Inflammatory macrophage treated with lipopolysaccharide for 4 hours (primary cell): Measurements from ENCODE around the gene PRKCA.

Experiments
- DNase-seq: peaks from one replicate; pipeline ENCODE4 v3.0.0-alpha.2; 2020

The PRKCA gene

DNA sequence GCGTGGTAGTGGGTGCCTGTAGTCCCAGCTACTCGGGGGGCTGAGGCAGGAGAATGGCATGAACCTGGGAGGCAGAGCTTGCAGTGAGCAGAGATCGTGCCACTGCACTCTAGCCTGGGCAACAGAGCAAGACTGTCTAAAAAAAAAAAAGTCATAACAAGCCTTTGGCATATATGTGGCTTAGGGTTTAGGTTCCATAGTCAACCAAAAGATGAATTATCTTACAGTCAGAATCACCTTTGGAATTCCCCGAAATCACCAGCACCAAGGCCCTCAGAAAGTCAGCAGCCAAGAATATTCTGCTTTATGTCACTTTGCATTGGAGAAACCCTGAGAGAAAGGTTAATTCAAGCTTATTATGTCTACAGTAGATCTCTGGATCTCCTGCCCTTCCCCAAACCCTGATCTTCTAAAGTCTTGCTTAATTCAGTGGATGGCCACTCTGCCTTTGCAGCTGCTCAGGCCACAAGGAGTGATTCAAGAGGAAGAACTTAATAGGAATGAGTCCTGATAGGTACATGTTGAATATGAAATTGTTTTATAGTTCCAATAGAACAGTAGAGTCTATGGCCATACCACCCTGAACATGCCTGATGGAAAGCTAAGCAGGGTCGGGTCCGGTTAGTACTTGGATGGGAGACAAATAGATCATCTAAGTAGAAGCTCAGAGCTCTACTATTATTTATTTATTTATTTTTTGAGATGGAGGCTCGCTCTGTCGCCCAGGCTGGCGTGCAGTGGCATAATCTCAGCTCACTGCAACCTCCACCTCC lies 336.5 kb downstream of the PRKCA start:
- DNase-seq, result no peak

DNA sequence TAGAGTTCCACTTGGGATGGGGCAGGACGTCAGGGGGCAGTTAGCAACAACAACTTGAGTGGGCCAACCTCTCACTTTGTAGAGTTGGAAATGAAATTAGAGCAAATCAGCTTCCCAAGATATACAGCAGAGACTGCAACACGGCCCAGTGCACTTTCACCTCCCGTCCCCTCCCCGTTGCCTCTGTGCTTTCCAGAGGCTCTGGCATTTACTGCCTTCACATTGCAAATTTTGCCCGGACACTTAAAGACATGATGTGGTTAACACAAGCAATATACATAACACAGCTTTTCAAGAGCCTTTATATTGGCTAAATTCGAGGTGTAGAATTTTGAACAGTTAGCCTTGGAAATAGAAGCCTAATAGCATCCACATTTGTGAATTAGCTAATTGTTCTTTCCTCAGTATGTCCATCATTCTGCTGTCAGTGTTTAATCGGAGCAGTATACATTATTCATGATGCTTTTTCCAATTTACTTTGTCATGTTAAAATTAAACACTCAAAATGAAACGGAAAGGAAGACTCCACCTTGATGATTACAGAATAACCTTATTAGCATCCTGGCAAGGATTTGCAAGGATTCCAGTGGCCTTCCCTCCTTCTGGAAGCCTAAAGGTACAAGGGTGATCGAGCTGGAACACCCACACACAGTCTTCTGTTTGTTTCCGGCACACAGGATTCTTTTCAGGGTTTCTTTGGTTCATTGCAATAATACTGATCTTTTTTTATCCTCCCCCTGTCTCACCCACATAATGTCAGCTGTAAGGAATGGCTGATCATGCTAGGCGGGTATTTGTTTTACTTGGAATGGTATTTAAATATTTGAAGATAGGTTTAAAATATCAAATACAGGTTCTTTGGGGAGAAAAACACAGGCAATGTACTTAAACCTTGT lies 341.6 kb downstream of the PRKCA start:
- no peak for DNase-seq

DNA sequence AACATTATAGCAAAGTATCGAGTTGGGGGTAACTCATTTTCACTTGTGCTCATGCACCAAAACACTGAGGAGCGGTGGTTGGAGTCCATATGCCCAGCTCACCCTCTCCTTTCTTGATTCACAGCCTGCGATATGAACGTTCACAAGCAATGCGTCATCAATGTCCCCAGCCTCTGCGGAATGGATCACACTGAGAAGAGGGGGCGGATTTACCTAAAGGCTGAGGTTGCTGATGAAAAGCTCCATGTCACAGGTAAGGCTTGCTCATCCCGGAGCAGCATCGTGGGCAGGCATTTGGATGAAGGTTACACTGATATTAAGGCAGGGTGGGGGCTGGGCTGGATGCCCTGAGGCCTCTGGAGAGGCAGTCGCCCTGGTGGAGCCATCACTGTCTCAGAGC lies 342.8 kb downstream of the PRKCA start:
- no peak for DNase-seq

DNA sequence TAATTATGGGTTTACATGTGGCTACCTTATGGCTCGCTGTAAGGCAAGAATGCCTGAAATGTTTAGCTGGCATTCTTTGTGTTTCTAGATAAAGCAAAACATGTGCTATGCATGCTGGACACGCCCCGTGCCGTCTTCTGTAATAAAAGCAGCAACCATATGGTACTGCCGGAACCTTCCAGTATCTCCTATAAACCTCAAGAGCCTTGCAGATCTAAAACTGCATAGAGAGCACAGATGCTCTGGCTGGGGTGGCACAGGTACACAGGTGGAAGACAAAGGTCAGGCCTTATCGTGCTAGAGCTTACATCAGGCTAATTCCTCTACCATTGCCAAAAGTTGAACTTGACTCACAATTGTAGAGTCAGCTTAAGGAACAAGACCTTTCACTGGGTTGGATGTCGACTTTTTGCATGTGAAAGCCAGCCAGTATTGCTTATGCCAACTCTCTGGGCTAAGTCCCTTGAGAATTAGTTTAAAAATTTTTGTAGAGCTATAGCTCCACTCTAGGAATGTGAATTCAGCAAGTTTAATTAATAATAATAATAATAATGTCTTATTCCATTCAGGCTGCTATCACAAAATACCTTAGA lies 345.1 kb downstream of the PRKCA start:
- DNase-seq, result no peak

DNA sequence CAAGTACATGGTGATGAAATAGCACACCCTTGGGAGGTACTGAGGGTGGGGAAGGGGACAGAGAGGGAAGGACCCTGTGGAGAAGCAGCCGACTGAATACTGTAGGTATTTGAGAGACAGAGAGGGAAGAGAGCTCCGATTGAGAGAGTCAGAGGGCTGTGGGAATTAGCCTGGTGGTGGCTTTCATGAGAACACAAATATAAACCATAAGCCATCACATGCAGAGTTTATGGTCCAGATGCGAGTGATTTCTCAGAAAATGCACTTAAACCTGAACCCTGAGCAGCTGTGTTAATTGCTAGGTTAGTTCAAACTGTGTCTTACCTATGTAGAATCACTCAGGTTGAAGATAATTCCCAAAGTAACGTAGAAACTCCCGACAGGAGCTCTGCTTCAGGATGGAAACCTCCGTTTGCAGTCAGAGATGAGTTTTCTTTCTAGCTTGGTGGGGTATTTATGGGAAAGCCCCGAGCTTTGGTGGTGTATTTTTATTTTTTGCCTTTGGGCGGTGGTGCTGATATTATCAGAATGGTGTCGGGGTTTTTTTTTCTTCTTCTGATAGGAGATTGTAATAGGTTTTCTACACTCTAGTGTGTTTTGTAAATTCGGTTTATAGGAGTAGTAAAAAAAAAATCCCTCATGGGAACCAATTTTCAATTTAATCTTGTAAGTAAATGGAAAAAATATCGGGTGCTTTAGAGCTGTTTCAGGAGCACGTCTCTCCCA lies 347.6 kb downstream of the PRKCA start:
- DNase-seq, result no peak

DNA sequence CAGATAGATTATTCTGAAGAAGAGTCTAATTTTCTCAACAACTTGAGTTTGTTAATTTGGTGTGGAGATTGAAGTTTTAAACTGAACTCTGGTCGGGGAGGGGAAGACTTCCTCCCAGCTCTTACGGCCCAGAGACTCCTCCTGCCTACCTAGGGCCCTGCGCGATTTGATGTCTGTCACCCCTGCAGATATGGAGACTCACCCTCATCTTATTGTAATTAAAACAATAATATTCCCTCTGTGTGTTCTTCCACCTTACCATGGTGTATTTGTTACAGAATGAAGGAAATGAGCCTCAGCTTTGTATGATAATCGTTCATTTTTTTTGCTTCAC lies 348.1 kb downstream of the PRKCA start:
- DNase-seq, result no peak

DNA sequence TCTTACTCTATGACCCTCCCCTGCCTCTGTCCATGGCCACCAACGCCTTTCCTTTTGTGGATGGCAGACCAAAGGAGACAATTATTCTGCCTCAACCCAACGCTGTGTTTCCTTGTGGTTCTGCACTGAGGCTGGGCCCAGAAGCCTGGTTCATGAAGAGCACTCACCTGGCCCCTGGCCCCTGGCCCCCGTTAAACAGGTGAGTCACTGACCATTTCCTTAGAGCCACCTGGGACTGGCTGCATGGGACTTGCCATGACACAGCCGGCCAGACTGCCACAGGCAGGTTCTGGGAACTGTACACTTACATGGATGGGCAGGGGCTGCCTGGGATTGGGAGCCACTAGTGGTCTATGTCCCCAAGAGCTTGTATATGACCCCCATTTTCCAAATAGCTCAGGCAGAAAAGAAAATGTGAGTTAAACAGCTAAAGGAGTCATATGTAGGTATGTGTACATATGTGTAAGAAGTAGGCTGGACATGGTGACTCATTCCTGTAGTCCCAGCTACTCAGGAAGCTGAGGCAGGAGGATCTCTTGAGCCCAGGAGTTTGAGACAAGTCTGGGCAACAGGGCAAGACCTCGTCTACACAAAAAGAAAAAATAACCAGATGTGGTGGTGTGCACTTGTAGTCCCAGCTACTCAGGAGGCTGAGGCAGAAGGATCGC lies 350.6 kb downstream of the PRKCA start:
- DNase-seq, result peak; percentile 30

DNA sequence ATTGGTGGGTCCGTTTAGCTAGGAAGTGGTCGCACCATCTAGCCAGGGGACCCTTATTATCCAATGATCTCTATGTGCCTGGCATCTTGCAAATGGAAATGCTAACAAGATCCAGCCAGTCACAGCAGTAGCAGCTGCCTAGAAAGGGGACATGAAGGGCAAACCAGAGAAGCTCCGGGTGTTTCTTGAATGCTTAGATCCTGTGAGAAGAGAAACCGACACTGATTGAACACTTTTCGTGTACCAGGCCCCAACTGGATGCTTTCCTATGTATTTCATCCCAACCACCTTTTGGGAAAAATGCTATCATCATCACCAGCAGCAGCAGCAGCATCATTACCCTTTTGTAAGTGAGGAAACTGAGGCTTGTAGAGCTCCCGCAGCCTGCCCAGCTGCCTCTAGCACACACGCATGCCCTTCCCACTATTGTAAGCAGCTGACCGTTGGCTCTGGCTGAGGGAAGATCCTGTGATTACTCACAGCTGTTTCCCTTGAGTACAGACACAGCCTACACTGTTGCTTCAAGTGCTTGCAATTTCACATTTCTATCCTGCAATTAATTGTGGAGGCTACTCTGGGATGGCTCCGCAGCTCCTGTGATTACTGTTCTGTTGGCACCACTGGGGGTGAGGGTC lies 351.8 kb downstream of the PRKCA start:
- DNase-seq, result peak; percentile 65

DNA sequence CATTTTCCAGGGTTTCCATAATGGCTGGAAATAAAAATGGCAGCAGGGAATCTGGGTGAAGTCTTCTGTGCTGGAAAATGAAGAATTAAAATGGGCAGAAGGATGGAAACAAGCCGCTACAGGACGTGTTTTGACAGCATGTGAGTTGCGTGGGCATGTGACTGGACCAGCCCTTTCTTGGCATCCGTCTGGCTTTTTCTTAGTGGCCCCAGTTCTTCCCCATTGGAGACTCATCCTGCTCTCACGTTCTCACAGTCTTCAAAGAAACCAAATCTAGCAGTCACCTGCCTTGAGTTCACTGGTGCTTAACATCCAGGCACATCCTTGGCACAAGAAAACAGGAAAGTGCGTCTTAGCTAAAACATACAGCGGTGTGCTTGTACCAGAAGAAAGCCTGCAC lies 352.4 kb downstream of the PRKCA start:
- no peak for DNase-seq

DNA sequence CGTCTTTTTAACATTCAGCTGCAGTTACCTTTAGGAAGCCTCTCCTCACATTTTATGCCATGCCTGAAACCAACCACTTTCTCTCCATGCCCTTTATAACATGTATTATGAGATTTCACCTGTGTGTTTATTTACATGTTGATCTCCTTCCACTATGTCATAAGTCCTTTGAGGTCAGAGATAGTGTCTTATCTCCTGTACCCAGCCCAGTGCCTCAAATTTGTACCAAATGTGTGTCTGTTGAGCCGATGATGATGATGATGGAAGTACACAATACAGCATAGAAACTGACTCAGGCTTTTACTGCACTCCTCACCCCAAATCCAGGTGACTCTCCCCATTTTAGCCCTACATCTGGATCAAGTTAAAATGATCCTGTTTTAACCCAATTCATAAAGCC lies 353.0 kb downstream of the PRKCA start:
- no peak for DNase-seq

DNA sequence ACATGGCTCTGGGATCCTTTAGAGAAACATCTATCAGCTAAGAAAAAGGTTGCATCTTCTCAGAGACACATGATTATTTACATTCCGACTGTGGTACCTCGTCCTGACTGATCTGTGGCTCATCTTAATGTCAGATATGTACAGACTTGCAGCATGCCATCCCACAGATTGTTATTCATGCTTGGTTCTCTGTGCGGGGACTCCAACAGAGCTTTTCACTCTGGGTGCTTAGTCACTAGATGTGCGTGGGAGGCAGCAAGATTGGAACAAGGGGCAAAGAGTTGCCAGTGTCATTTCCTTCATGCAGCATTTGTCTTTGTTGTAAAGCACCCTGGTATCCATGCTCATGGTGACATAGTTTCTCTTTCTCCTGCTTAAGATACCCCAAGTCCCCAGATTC lies 353.4 kb downstream of the PRKCA start:
- peak; percentile 93 for DNase-seq

DNA sequence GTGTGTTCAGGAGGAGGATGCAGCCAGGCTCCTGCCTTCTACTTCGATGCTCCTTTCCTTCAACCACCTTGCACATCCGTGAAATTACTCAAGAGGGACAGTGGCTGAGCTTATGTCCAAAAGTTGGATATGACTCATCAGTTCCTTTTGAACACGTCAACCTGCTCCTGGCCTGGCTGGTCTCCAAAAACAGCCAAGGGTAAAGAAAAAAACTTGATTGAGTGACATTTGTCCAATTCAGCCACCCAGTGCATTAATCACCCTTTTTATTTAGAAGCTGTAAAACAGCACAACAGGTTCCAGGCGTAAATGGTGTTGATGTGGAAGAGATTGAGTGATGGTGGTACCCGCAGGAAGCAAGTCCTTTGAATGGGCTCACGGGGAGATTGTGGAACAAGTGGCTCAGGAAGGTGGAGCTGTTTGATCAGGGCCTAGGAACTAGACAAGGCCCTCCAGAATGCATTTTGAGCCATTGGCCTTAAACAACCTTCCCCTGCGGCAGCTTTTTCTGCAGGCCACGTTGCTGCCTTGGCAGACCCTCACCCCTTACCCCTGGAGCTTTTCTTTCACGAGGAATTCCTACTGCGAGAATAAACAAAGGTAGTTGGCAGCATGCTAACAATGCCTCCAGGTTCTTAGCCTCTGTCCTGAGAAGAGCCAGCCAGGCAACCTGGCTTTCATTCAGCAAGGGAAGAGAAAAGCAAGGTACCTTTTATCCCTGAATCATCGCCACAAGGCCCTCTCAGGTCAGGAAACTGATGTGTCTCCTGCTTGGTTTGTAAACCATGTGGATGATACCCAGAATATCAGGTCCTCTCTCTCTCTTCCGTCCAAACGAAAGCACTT lies 359.2 kb downstream of the PRKCA start:
- DNase-seq, result peak; percentile 9

DNA sequence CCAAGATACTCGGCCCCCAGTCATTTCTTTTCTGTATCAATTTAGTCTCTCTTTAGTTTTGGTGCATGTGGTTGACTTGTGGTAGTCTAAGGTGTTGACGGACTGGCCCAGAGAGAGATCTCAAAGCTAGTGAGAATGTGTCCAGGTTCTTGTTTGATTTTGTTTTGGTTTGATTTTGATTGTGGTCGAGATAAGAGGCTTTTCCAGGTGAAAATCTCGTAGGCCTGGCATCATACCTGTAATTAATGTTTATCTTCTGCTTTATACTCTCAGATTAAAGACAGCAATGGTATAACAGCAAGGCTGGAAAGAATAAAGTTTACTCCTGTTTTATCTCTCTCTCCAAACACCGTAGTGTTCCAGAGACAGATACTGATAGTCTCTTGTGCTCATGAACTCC lies 360.1 kb downstream of the PRKCA start:
- no peak for DNase-seq

DNA sequence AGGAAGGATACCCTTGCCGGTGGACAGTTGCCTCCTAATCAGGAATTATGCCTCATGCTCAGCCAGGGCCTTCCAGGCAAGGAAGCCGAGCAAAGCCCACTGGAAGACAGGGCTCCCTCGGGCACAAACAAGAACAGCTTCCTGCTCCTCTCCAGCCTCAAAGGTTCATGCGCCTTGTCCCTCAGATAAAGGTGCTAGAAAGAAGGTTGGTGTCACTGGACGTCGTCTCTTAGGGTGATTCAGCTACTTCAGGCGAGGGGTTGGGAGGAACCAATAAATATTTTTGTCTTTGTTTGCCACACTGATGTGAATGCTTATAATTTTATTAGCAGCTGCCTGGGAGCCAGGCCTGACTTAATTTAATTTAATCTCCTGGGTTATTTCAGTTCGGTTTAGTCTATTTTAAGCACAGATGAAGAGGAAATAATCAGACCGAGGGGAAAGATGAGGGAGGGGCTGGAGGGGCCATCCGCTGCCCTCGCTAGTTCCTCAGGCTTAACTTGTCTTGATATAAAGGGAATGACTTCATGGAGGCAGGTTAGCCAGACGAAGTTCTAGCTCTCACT lies 360.7 kb downstream of the PRKCA start:
- no peak for DNase-seq

DNA sequence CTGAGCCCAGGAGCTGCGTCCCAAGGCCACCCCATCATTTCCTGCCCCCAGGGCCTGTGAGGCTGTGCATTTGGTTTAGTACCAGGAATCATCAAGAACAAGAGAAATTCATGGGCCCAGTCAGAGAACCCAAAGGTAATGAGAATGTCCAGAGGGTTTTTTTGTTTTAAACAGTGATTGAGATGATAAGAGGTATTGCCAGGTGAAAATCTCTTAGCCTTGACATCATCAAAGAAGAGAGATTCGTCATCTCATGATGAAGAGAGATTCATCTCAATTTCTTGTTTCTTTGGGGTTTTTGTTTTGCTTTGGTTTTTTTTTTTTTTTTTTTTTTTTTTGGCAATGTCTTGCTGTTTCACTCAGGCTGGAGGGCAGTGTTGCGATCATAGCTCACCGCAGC lies 361.9 kb downstream of the PRKCA start:
- no peak for DNase-seq

DNA sequence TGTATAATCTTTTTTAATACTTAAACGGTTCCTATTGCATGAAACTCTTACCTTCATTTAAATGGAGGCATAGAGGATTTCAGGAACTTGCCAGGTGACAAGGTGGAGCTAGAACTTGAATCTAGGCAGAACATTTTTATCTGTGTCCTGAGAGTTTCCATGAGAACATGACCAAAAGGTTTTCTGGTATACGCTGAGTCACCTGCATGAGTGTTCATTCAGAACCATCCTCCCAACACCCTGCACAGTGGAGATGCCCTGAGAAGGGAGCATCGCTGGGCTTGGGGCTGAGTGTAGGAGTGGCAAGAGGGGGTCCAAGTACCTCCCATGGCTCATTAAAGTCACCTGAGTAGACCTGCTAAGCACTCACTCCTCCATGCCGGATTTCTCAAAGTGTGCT lies 362.8 kb downstream of the PRKCA start:
- DNase-seq, result no peak

DNA sequence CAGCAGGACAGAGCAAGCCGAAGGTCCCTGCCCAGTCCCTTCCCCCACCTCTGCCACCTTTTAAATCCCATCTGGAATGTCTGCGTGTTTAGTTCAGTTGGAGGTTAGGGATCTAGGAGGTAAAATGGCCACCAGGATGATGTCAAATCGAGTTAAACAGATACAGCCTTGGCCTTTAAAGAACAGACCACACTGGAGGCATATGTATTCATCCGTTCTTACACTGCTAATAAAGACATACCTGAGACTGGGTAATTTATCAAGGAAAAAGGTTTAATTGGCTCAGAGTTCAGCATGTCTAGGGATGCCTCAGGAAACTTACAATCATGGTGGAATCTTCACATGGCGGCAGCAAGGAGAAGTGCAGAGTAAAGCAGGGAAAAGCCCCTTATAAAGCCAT lies 364.7 kb downstream of the PRKCA start:
- DNase-seq, result no peak

DNA sequence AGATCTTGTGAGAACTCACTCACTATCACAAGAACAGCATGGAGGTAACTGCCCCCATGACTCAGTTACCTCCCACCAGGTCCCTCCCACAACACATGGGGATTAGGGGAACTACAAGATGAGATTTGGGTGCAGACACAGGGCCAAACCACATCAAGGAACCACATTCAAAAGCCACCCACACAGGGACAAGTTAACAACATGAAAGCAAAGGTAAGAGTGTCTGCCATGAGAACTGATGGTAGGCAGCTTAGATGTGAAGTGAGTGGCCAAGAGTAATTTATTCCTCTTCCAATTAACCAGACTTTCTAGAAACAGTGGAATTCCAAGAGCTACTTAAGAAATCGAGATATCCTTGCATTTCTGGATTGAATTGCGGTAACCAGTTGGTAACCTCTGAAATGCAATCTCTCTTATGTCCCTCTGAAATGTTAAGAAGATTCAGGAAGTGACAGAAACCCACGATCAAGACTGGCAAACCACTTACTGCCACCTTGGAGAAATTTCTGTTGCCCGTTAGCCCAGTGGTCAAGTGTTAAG lies 365.1 kb downstream of the PRKCA start:
- DNase-seq, result peak; percentile 68

DNA sequence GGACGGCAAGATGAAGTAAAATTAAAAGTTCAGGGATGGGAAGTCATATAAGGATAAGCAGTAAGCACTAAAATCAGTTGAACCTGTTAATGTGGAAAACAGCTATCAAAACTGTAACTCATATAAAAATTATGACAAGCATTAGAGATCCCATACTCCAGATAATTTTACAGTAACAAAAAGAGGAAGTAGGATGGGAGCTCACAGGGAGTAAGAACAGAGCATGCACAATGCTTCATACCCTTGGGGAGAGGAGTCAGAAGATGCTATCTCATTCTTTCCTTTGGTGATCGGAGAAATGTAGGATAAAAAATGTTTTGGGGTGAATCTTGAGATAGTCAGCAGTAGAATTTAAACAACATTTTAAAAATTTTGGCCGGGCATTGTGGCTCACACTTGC lies 367.8 kb downstream of the PRKCA start:
- DNase-seq, result peak; percentile 26

DNA sequence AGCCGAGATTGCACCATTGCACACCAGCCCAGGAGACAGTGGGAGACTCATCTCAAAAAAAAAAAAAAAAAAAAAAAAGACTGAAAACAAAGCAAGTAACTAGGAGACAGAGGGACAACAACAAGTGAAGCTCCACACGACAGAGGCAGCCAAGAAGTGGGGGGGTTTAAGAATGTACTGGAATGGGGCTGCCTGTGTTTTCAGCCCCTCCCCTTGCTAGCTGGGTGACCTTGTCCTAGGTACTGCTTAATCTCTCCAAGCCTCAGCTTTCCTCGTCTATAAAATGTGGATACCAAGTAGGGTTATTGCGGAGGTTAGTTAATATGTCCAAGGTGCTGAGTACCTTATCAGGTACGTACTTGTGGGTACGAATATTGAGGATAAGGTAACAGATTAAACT lies 368.7 kb downstream of the PRKCA start:
- DNase-seq, result no peak
